Nephron progenitor cell (in vitro differentiated cells): ENCODE data around the gene ETV1.

Experiments
- DNase-seq: peaks from one replicate; pipeline ENCODE4 v3.0.0; 2021
- H3K27ac Mint-ChIP-seq: 2 replicates; pipeline ENCODE4 v1.8.0; 2021; ENCODE audit warnings: mild to moderate bottlenecking, moderate library complexity, mixed read lengths
- H3K27me3 Mint-ChIP-seq: 2 replicates; pipeline ENCODE4 v1.8.0; 2021; ENCODE audit warnings: mild to moderate bottlenecking, low read depth, mixed read lengths; ENCODE audit not compliant: poor library complexity
- H3K36me3 Mint-ChIP-seq: 2 replicates; pipeline ENCODE4 v1.8.0; 2021; ENCODE audit warnings: low read depth, mixed read lengths
- H3K4me1 Mint-ChIP-seq: 2 replicates; pipeline ENCODE4 v1.8.0; 2021; ENCODE audit warnings: mixed read lengths
- H3K4me3 Mint-ChIP-seq: 2 replicates; pipeline ENCODE4 v1.8.0; 2021; ENCODE audit warnings: mild to moderate bottlenecking, moderate library complexity, mixed read lengths
- H3K9me3 Mint-ChIP-seq: 2 replicates; pipeline ENCODE4 v1.8.0; 2021; ENCODE audit warnings: mild to moderate bottlenecking, moderate library complexity, mixed read lengths
- CTCF ChIP-seq: fragments of 200-600 bp; sonication (generic); IDR thresholded peaks from 2 replicates; pipeline ENCODE4 v1.5.0; 2021; ENCODE audit warnings: antibody characterized with exemption

ETV1 gene

GRCh38 chr7:14018751-14019150, 29.3 kb upstream of the ETV1 start:
- Mint-ChIP-seq H3K4me3 (no peak overlapping the region), H3K4me1 (no peaks in the 10 kb centered on the region), H3K27ac (no peak overlapping the region), H3K9me3 (no peaks in the 10 kb centered on the region), H3K27me3 (no peaks in the 10 kb centered on the region), H3K36me3 (no peaks in the 10 kb centered on the region)
- no peak for TF ChIP-seq CTCF
- DNase-seq: no peak

- H3K4me1 Mint-ChIP-seq: no peaks in the 10 kb centered on the region
- no peaks in the 10 kb centered on the region for H3K27me3 Mint-ChIP-seq
- H3K9me3 Mint-ChIP-seq: no peaks in the 10 kb centered on the region
- TF ChIP-seq CTCF: no peak
- no peak overlapping the region for H3K4me3 Mint-ChIP-seq
- no peak for DNase-seq
- H3K27ac Mint-ChIP-seq: no peak overlapping the region
- no peaks in the 10 kb centered on the region for H3K36me3 Mint-ChIP-seq
Observed at GRCh38 chr7:14016950-14017349, 27.5 kb upstream of the ETV1 start.

GRCh38 chr7:14013898-14014297, 24.4 kb upstream of the ETV1 start:
- Mint-ChIP-seq H3K9me3 (no peaks in the 10 kb centered on the region), H3K4me1 (peaks cover 7% of the 10 kb centered on the region), H3K4me3 (no peak overlapping the region), H3K36me3 (no peaks in the 10 kb centered on the region), H3K27ac (no peak overlapping the region), H3K27me3 (no peaks in the 10 kb centered on the region)
- no peak for DNase-seq
- no peak for TF ChIP-seq CTCF

GRCh38 chr7:14009453-14010418, 20.3 kb upstream of the ETV1 start:
- Mint-ChIP-seq H3K27me3 (no peaks in the 10 kb centered on the region), H3K4me3 (no peak overlapping the region), H3K36me3 (no peaks in the 10 kb centered on the region), H3K4me1 (peaks cover 8% of the 10 kb centered on the region), H3K27ac (no peak overlapping the region), H3K9me3 (no peaks in the 10 kb centered on the region)
- TF ChIP-seq CTCF: no peak
- DNase-seq: no peak

DNA sequence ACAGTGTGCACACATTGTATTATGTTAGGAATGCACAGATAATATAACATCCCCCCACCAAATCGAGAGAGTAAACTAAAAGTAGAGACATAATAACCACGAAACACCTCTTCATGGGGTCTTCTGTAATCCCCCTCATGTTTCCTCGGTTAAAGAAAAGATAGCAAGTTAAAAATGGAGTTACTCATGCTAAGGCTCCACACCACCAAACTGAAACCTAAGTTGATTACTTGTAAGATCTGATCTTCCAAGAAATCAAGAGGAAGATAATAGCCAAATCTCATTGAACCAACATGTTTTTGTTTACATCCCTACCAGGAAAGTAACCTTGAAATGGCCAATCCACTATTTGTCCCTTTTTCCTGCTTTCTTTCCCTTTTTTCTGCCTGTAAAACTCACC, 11.7 kb upstream of the ETV1 start:
- no peak for DNase-seq
- Mint-ChIP-seq H3K27me3 (peaks cover 3% of the 10 kb centered on the region), H3K4me3 (no peak overlapping the region), H3K9me3 (no peaks in the 10 kb centered on the region), H3K27ac (no peak overlapping the region), H3K4me1 (no peaks in the 10 kb centered on the region), H3K36me3 (no peaks in the 10 kb centered on the region)
- TF ChIP-seq CTCF: no peak

DNA sequence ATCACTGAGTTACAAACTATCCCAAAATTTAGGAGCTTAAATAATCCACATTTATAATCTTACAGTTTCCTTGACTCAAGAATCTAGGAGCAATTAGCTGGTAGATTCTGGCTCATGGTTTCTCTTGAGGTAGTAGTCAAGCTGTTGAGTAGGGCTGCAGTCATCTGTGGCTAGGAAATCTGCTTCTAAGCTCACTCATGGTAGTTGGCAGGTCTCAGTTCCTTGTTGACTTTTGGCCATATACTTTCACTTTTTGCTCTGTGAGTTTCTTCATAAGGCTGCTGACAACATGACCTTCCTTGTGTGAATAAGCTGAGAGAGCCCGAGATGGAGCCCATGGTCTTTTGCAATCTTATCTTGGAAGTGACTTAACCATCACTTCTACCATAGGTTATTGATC, 10.8 kb upstream of the ETV1 start:
- Mint-ChIP-seq H3K27ac (no peak overlapping the region), H3K36me3 (no peaks in the 10 kb centered on the region), H3K4me3 (no peak overlapping the region), H3K9me3 (no peaks in the 10 kb centered on the region), H3K27me3 (peaks cover 3% of the 10 kb centered on the region), H3K4me1 (no peaks in the 10 kb centered on the region)
- no peak for DNase-seq
- no peak for TF ChIP-seq CTCF
